MM.1S (cell line): ENCODE results near the gene CD58.

ENCODE experiments used
- DNase-seq: peaks from one replicate; pipeline ENCODE4 v3.0.0-alpha.2; 2015
- H2AFZ ChIP-seq: fragments of 300-600 bp; sonication (generic); 2 replicates; pipeline ENCODE4 v1.6.0; 2016; ENCODE audit warnings: antibody characterized with exemption, low read length
- H3F3A ChIP-seq: fragments of 300-600 bp; sonication (generic); 2 replicates; pipeline ENCODE4 v1.6.1; 2016; ENCODE audit warnings: mild to moderate bottlenecking, antibody characterized with exemption, low read length, moderate library complexity, mixed read lengths; ENCODE audit not compliant: insufficient read depth
- H3K27ac ChIP-seq: fragments of 300-600 bp; sonication (generic); 2 replicates; pipeline ENCODE4 v1.5.1; 2016; ENCODE audit warnings: mild to moderate bottlenecking, low read length
- H3K27me3 ChIP-seq: fragments of 300-600 bp; sonication (generic); replicated peaks from 2 replicates; pipeline ENCODE4 v1.6.0; 2016; ENCODE audit warnings: low read length; ENCODE audit not compliant: insufficient read depth
- H3K36me3 ChIP-seq: fragments of 300-600 bp; sonication (generic); replicated peaks from 2 replicates; pipeline ENCODE4 v1.6.1; 2016; ENCODE audit warnings: mild to moderate bottlenecking, low read length, mixed read lengths; ENCODE audit not compliant: insufficient read depth
- H3K4me1 ChIP-seq: fragments of 300-600 bp; sonication (generic); 2 replicates; pipeline ENCODE4 v1.6.1; 2016; ENCODE audit warnings: low read length, mixed read lengths
- H3K4me2 ChIP-seq: fragments of 300-600 bp; sonication (generic); 2 replicates; pipeline ENCODE4 v1.6.0; 2016; ENCODE audit warnings: low read depth, low read length
- H3K4me3 ChIP-seq: fragments of 300-600 bp; sonication (generic); 2 replicates; pipeline ENCODE4 v1.5.1; 2016; ENCODE audit warnings: low read length, mixed read lengths
- H3K79me2 ChIP-seq: fragments of 300-600 bp; sonication (generic); 2 replicates; pipeline ENCODE4 v1.6.1; 2016; ENCODE audit warnings: mixed run types, low read length, mixed read lengths
- H3K9ac ChIP-seq: fragments of 300-600 bp; sonication (generic); 2 replicates; pipeline ENCODE4 v1.6.1; 2016; ENCODE audit warnings: low read length, mixed read lengths
- H3K9me2 ChIP-seq: fragments of 300-600 bp; sonication (generic); replicated peaks from 2 replicates; pipeline ENCODE4 v1.6.1; 2016; ENCODE audit warnings: mild to moderate bottlenecking, low read length, mixed read lengths; ENCODE audit not compliant: insufficient read depth
- H3K9me3 ChIP-seq: fragments of 300-600 bp; sonication (generic); replicated peaks from 2 replicates; pipeline ENCODE4 v1.6.1; 2016; ENCODE audit warnings: mild to moderate bottlenecking, low read length, mixed read lengths; ENCODE audit not compliant: insufficient read depth
- H4K20me1 ChIP-seq: fragments of 300-600 bp; sonication (generic); 2 replicates; pipeline ENCODE4 v1.6.1; 2016; ENCODE audit warnings: mild to moderate bottlenecking, low read length, moderate library complexity, mixed read lengths; ENCODE audit not compliant: insufficient read depth
- EZH2 ChIP-seq: fragments of 300-600 bp; sonication (generic); optimal IDR thresholded peaks from 2 replicates; pipeline ENCODE3; 2017; ENCODE audit warnings: low read depth, mild to moderate bottlenecking, antibody characterized with exemption, low read length, mixed read lengths
- EZH2phosphoT487 ChIP-seq: fragments of 300-600 bp; sonication (generic); IDR thresholded peaks from 2 replicates; pipeline ENCODE4 v1.6.1; 2018; ENCODE audit warnings: antibody characterized with exemption, low read length
- TF ChIP-seq, protein P1 (sequence below): fragments of 300-600 bp; sonication (generic); IDR thresholded peaks from 2 replicates; pipeline ENCODE4 v1.5.1; 2016; ENCODE audit warnings: antibody characterized with exemption, low read length, mixed read lengths

CD58 gene

DNA sequence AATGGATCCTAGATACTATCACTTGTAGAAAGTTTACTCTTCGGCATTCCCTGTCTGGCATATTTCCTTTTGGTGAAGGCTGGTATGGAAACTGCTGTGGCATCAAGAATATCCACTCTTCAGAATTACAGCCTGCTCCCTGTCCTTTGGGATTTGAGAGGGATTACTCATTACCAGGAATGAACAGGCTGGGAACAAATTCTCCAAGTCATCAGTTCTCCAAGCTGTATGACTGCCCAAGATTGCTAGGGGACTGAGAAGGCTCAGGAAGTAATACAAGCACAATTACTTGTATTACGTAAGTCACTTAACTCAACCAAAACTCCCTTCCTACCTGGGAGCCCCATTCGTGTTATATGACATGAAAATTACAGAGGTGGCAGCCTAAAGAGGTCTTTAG lies 49.6 kb downstream of the CD58 start:
- no peak overlapping the region for H3K9ac ChIP-seq
- peaks cover 17% of the 10 kb centered on the region for H3K4me1 ChIP-seq
- H2AFZ ChIP-seq: no peak overlapping the region
- H3F3A ChIP-seq: peaks cover 6% of the 10 kb centered on the region
- no peaks in the 10 kb centered on the region for H3K27me3 ChIP-seq
- H4K20me1 ChIP-seq: no peaks in the 10 kb centered on the region
- H3K4me2 ChIP-seq: no peak overlapping the region
- no peak for TF ChIP-seq EZH2phosphoT487
- no peaks in the 10 kb centered on the region for H3K36me3 ChIP-seq
- H3K79me2 ChIP-seq: no peaks in the 10 kb centered on the region
- H3K4me3 ChIP-seq: no peak overlapping the region
- H3K9me2 ChIP-seq: no peaks in the 10 kb centered on the region
- no peak overlapping the region for H3K27ac ChIP-seq
- DNase-seq: no peak
- no peaks in the 10 kb centered on the region for H3K9me3 ChIP-seq

DNA sequence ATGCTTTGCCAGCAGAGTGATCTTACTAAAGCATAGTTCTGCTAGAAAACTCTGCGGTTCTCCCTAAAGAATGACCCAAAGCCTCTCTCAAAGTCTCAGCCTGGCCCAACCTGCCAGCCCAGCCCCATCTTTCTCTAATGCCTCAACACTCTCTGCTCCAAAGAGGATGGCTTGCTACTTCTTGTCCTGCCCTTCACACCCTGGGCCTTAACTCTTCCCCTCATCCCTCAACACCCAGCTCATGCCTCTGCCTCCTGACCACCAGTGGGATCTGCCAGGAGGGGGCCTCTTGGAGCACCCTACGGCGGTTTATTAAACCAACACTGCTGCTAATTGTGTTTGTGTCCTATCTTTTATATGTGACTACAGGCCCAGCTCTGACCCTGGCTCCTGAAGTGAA lies 52.4 kb downstream of the CD58 start:
- DNase-seq: no peak
- H3K79me2 ChIP-seq: no peaks in the 10 kb centered on the region
- H3K9me2 ChIP-seq: no peaks in the 10 kb centered on the region
- no peaks in the 10 kb centered on the region for H4K20me1 ChIP-seq
- no peak overlapping the region for H3K9ac ChIP-seq
- no peaks in the 10 kb centered on the region for H3K9me3 ChIP-seq
- H3K27ac ChIP-seq: no peak overlapping the region
- H3K4me3 ChIP-seq: no peak overlapping the region
- H2AFZ ChIP-seq: no peak overlapping the region
- H3K27me3 ChIP-seq: no peaks in the 10 kb centered on the region
- H3K36me3 ChIP-seq: no peaks in the 10 kb centered on the region
- peaks cover 37% of the 10 kb centered on the region for H3K4me1 ChIP-seq
- no peak overlapping the region for H3K4me2 ChIP-seq
- TF ChIP-seq, protein P1, sequence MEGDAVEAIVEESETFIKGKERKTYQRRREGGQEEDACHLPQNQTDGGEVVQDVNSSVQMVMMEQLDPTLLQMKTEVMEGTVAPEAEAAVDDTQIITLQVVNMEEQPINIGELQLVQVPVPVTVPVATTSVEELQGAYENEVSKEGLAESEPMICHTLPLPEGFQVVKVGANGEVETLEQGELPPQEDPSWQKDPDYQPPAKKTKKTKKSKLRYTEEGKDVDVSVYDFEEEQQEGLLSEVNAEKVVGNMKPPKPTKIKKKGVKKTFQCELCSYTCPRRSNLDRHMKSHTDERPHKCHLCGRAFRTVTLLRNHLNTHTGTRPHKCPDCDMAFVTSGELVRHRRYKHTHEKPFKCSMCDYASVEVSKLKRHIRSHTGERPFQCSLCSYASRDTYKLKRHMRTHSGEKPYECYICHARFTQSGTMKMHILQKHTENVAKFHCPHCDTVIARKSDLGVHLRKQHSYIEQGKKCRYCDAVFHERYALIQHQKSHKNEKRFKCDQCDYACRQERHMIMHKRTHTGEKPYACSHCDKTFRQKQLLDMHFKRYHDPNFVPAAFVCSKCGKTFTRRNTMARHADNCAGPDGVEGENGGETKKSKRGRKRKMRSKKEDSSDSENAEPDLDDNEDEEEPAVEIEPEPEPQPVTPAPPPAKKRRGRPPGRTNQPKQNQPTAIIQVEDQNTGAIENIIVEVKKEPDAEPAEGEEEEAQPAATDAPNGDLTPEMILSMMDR: no peak
- TF ChIP-seq EZH2phosphoT487 (no peak), EZH2 (no peak)
- peaks cover 21% of the 10 kb centered on the region for H3F3A ChIP-seq

DNA sequence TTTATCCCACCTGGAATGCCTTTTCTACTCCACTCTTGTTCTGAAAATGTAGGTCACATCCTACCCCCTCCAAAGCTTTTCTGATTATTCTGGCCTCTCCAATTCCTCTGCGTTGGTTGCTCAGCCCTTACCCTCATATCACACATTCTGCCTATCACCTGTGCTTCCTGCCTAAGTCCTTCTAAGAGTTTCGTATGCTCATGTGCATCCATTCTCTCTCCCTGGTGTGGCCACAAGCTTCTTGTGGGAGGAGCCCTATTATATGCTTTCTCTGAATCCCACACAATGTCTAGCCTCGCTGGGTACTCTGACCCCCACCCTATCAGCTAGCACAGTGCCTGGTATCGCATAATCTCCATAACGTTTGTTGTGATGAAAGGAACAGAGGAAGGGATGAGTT lies 54.2 kb downstream of the CD58 start:
- Histone ChIP-seq H3K27me3 (no peaks in the 10 kb centered on the region), H2AFZ (no peak overlapping the region), H3K4me2 (0 out of 2 replicates have a peak overlapping the region, but pooled peaks have one; percentile 27), H3K79me2 (no peaks in the 10 kb centered on the region), H4K20me1 (no peaks in the 10 kb centered on the region), H3K9ac (no peak overlapping the region), H3K27ac (peak overlapping the region; percentile 84; the same call in 1 of the 2 replicates), H3F3A (peaks cover 21% of the 10 kb centered on the region), H3K9me2 (no peaks in the 10 kb centered on the region), H3K36me3 (no peaks in the 10 kb centered on the region), H3K4me3 (no peak overlapping the region), H3K4me1 (peaks cover 40% of the 10 kb centered on the region), H3K9me3 (no peaks in the 10 kb centered on the region)
- TF ChIP-seq, protein P1: no peak
- no peak for TF ChIP-seq EZH2
- no peak for TF ChIP-seq EZH2phosphoT487
- DNase-seq: peak; percentile 43

DNA sequence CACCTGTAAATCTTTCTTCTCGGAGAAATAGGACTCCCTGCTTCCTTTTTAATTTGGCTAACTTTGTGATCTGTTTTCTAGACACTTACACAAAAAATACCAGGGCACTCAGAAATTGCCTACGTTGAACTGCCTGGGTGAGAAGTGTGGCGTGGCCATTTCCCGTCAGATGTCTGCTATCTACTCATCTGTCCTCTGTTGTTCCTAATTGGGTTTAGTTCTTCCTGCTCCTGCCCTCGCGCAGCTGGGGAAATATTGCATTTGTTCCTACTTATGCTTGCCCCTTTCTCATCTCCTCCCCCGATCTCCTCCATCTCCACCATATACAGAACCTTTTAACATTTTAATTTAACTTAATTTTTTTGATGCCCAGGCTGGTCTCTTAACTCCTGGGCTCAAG lies 55.1 kb downstream of the CD58 start:
- Histone ChIP-seq H3K79me2 (no peaks in the 10 kb centered on the region), H2AFZ (no peak overlapping the region), H3K4me3 (no peak overlapping the region), H3K4me2 (peak overlapping the region; percentile 41; the same call in 1 of the 2 replicates), H3K36me3 (no peaks in the 10 kb centered on the region), H3K9ac (peak overlapping the region; percentile 20; the same call in 1 of the 2 replicates), H3K27ac (peak overlapping the region; percentile 84), H3K9me3 (no peaks in the 10 kb centered on the region), H3F3A (peaks cover 21% of the 10 kb centered on the region), H3K4me1 (peaks cover 50% of the 10 kb centered on the region), H4K20me1 (no peaks in the 10 kb centered on the region), H3K27me3 (no peaks in the 10 kb centered on the region), H3K9me2 (no peaks in the 10 kb centered on the region)
- no peak for DNase-seq
- TF ChIP-seq EZH2phosphoT487 (no peak), EZH2 (no peak)
- TF ChIP-seq, protein P1: no peak
